CD14-positive monocyte (primary cell): ENCODE data around the gene EPHA4. TPM values are rescaled to one million over a fixed set of nuclear protein-coding genes. Genes with fewer than 3 reads are reported as not detected.

ENCODE experiments used
- DNase-seq, 3 donors: peaks; one replicate each; pipeline ENCODE4 v3.0.0-alpha.2; 2011 to 2022
- H2AFZ ChIP-seq: 2 replicates; pipeline ENCODE4 v1.6.0; 2012; ENCODE audit warnings: mild to moderate bottlenecking, low read depth, low read length, inconsistent platforms; ENCODE audit not compliant: insufficient read depth, poor library complexity, severe bottlenecking
- H3K27ac ChIP-seq, 2 donors: 1 replicate in 1 of 2; 2 replicates in 1 of 2; pipeline ENCODE4 v1.5.1; 2012 to 2013; ENCODE audit warnings: low read length in 2 of 2, control low read depth in 1 of 2, inconsistent platforms in 1 of 2, low read depth in 1 of 2, mild to moderate bottlenecking in 1 of 2
- H3K27me3 ChIP-seq, 2 donors: one replicate each; pipeline versions ENCODE4 v1.6.0 to v1.6.1; 2011 to 2013; ENCODE audit warnings: low read length in 2 of 2; ENCODE audit not compliant: control insufficient read depth in 2 of 2, insufficient read depth in 2 of 2
- H3K36me3 ChIP-seq, 2 donors: replicated peaks in 1 of 2; 1 replicate in 1 of 2; 2 replicates in 1 of 2; pipeline versions ENCODE4 v1.5.1 to v1.6.1; 2012 to 2013; ENCODE audit warnings: low read length in 2 of 2, control low read depth in 1 of 2, inconsistent platforms in 1 of 2, mild to moderate bottlenecking in 1 of 2; ENCODE audit not compliant: insufficient read depth in 2 of 2, control insufficient read depth in 1 of 2
- H3K4me1 ChIP-seq, 2 donors: 1 replicate in 1 of 2; 2 replicates in 1 of 2; pipeline versions ENCODE4 v1.5.1 to v1.6.1; 2012 to 2013; ENCODE audit warnings: low read length in 2 of 2, control low read depth in 1 of 2, inconsistent platforms in 1 of 2, mild to moderate bottlenecking in 1 of 2, moderate library complexity in 1 of 2; ENCODE audit not compliant: insufficient read depth in 2 of 2, control insufficient read depth in 1 of 2
- H3K4me2 ChIP-seq: replicated peaks from 2 replicates; pipeline ENCODE3; 2012; ENCODE audit warnings: low read length, moderate library complexity, mild to moderate bottlenecking; ENCODE audit not compliant: poor library complexity, severe bottlenecking; ENCODE audit errors: extremely low read depth
- H3K4me3 ChIP-seq, 3 experiments: fragments of 200-600 bp in 1 of 3; sonication (generic) in 1 of 3; replicated peaks in 1 of 3; 1 replicate in 2 of 3; 2 replicates in 1 of 3; pipeline ENCODE4 v1.5.1; 2011 to 2013; ENCODE audit warnings: low read length in 3 of 3, mild to moderate bottlenecking in 3 of 3, control low read depth in 2 of 3, low read depth in 2 of 3, inconsistent platforms in 1 of 3, moderate library complexity in 1 of 3
- H3K79me2 ChIP-seq: 2 replicates; pipeline ENCODE4 v1.6.0; 2012; ENCODE audit warnings: mild to moderate bottlenecking, control low read depth, inconsistent platforms, low read length, moderate library complexity; ENCODE audit not compliant: insufficient read depth
- H3K9ac ChIP-seq: 2 replicates; pipeline ENCODE4 v1.6.0; 2017; ENCODE audit warnings: low read length, mild to moderate bottlenecking; ENCODE audit not compliant: insufficient read depth, poor library complexity, severe bottlenecking
- H3K9me3 ChIP-seq, 2 donors: replicated peaks in 1 of 2; 1 replicate in 1 of 2; 2 replicates in 1 of 2; pipeline versions ENCODE4 v1.5.1 to v1.6.1; 2012 to 2013; ENCODE audit warnings: low read length in 2 of 2, control low read depth in 1 of 2; ENCODE audit not compliant: control insufficient read depth in 1 of 2, insufficient read depth in 1 of 2
- H4K20me1 ChIP-seq: 2 replicates; pipeline ENCODE4 v1.6.0; 2012; ENCODE audit warnings: mild to moderate bottlenecking, low read length, control low read depth, moderate library complexity; ENCODE audit not compliant: insufficient read depth
- H3K27ac Mint-ChIP-seq, 7 donors: one replicate each; pipeline ENCODE4 v1.8.0; 2020; ENCODE audit warnings: mild to moderate bottlenecking in 7 of 7, mixed read lengths in 7 of 7, moderate library complexity in 6 of 7, inconsistent platforms in 2 of 7
- H3K27me3 Mint-ChIP-seq, 3 donors: one replicate each; pipeline ENCODE4 v1.8.0; 2021 to 2022; ENCODE audit warnings: low read depth in 3 of 3, mild to moderate bottlenecking in 3 of 3, mixed read lengths in 3 of 3, moderate library complexity in 3 of 3, inconsistent platforms in 1 of 3
- H3K36me3 Mint-ChIP-seq, 2 donors: one replicate each; pipeline ENCODE4 v1.8.0; 2020; ENCODE audit warnings: mixed read lengths in 2 of 2, inconsistent platforms in 1 of 2, mild to moderate bottlenecking in 1 of 2
- H3K4me1 Mint-ChIP-seq: one replicate; pipeline ENCODE4 v1.8.0; 2020; ENCODE audit warnings: mild to moderate bottlenecking, mixed read lengths
- H3K4me3 Mint-ChIP-seq, 2 donors: one replicate each; pipeline ENCODE4 v1.8.0; 2020; ENCODE audit warnings: mild to moderate bottlenecking in 2 of 2, mixed read lengths in 2 of 2, moderate library complexity in 1 of 2
- H3K9me3 Mint-ChIP-seq, 7 donors: one replicate each; pipeline ENCODE4 v1.8.0; 2020 to 2022; ENCODE audit warnings: mixed read lengths in 7 of 7, mild to moderate bottlenecking in 6 of 7, moderate library complexity in 6 of 7, inconsistent platforms in 2 of 7
- CTCF ChIP-seq: fragments of 200-600 bp; IDR thresholded peaks from one replicate; pipeline ENCODE4 v1.8.0; 2022; ENCODE audit warnings: antibody characterized with exemption, mild to moderate bottlenecking
- WGBS: methylation state at CpG from one replicate; pipeline ENCODE4 v1.1.5; 2013; ENCODE audit warnings: missing lambda C conversion rate; ENCODE audit not compliant: insufficient coverage; 5-methylcytosine and 5-hydroxymethylcytosine counted together
- intact Hi-C, 2 donors: fragments of 100-400 bp; cut with micrococcal nuclease; formaldehyde crosslinking; loops; one replicate each; pipeline versions ENCODE4 v1.15.0 to v1.15.1; 2023
- polyA plus RNA-seq, 3 donors: library from polyadenylated mRNA; depleted of rRNA in 1 of 3; unstranded in 2 of 3; stranded (reverse) in 1 of 3; fragments of 300-500 nt in 2 of 3; fragments of >200 nt in 1 of 3; fragmentation: Illumina TruSeq in 2 of 3; gene quantifications; 1 replicate in 2 of 3; 2 replicates in 1 of 3; pipeline ENCODE4 v1.2.3, GENCODE V29; 2012 to 2021

Gene EPHA4
- polyA plus RNA-seq, 3 donors, result 0.15 to 0.31 TPM; not detected in 1

- H3K27me3 Mint-ChIP-seq, result no peaks in the 10 kb centered on the region
- intact Hi-C loops, result no loop called here
- no peak overlapping the region for H3K27ac ChIP-seq
- TF ChIP-seq CTCF, result no peak
- H3K27me3 ChIP-seq, result no peaks in the 10 kb centered on the region
- H2AFZ ChIP-seq, result no peak overlapping the region
- no peak for DNase-seq
- no peaks in the 10 kb centered on the region for H4K20me1 ChIP-seq
- peaks cover 14% of the 10 kb centered on the region for H3K4me1 Mint-ChIP-seq
- WGBS, result 8% methylated on average over 1 of the region's 4 CpGs
- no peaks in the 10 kb centered on the region for H3K9me3 ChIP-seq
- peaks cover 12 to 28% of the 10 kb centered on the region in 2 donors for H3K4me1 ChIP-seq
- no peak overlapping the region for H3K27ac Mint-ChIP-seq
- no peaks in the 10 kb centered on the region for H3K36me3 Mint-ChIP-seq
- no peak overlapping the region for H3K9ac ChIP-seq
- H3K36me3 ChIP-seq, result no peaks in the 10 kb centered on the region
- no peaks in the 10 kb centered on the region for H3K79me2 ChIP-seq
- peak overlapping the region; percentile 22 for H3K4me2 ChIP-seq
- no peak overlapping the region for H3K4me3 Mint-ChIP-seq
- H3K4me3 ChIP-seq, result peak overlapping the region in 1 of 3 experiments; percentile 16
- H3K9me3 Mint-ChIP-seq, result no peaks in the 10 kb centered on the region
Observed at GRCh38 chr2:221517146-221517695, 54.9 kb downstream of the EPHA4 start.

DNA sequence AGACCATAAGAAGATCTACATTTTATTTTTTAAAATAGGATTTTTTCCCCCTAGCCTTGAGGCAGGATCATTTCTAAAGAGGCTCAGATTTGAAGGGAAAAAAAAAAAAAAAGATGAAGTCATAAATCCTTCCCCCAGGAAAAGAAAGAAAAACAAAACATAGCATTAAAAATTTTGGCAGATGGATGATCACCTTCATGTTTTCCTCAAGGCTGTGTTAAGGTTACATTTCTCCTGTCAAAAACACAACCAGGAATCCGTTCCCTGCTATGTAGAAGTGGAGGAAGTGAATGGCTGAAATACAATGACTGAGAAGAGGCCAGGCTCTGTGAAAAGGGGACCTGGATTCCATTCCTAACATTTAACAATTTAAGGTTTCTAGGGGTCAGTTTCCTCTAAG, 56.2 kb downstream of the EPHA4 start:
- H3K27ac ChIP-seq, result no peak overlapping the region
- no peaks in the 10 kb centered on the region for H3K36me3 ChIP-seq
- H3K9ac ChIP-seq, result no peak overlapping the region
- H3K9me3 Mint-ChIP-seq, result peaks cover 2 to 9% (median 5%) of the 10 kb centered on the region in 7 donors
- WGBS, result no CpG with 5 or more reads among the region's 1 CpG
- no peaks in the 10 kb centered on the region for H3K79me2 ChIP-seq
- no peak overlapping the region for H3K4me2 ChIP-seq
- DNase-seq, result no peak
- H3K27me3 Mint-ChIP-seq, result no peaks in the 10 kb centered on the region
- no peak for TF ChIP-seq CTCF
- peaks cover 12% of the 10 kb centered on the region for H3K4me1 Mint-ChIP-seq
- H3K4me1 ChIP-seq, result peaks cover 12 to 21% of the 10 kb centered on the region in 2 donors
- no peaks in the 10 kb centered on the region for H3K36me3 Mint-ChIP-seq
- H3K27ac Mint-ChIP-seq, result no peak overlapping the region
- no peaks in the 10 kb centered on the region for H3K27me3 ChIP-seq
- no peak overlapping the region for H3K4me3 Mint-ChIP-seq
- intact Hi-C loops, result no loop called here
- H4K20me1 ChIP-seq, result no peaks in the 10 kb centered on the region
- no peak overlapping the region for H2AFZ ChIP-seq
- H3K9me3 ChIP-seq, result no peaks in the 10 kb centered on the region
- H3K4me3 ChIP-seq, result no peak overlapping the region
